Mesenchymal stem cell (in vitro differentiated cells and primary cell): ENCODE data around the gene BTG2.

Source experiments
- DNase-seq: peaks from one replicate; pipeline ENCODE4 v3.0.0-alpha.2; 2013
- H2AFZ ChIP-seq: one replicate; pipeline ENCODE4 v1.6.1; 2013; ENCODE audit warnings: low read depth, mild to moderate bottlenecking, control low read depth, inconsistent platforms, low read length, moderate library complexity
- H2AK5ac ChIP-seq: 2 replicates; pipeline ENCODE4 v1.6.1; 2013; ENCODE audit warnings: low read length, moderate library complexity, mild to moderate bottlenecking, inconsistent platforms; ENCODE audit not compliant: severe bottlenecking
- H2BK120ac ChIP-seq: one replicate; pipeline ENCODE4 v1.6.1; 2013; ENCODE audit warnings: low read depth, mild to moderate bottlenecking, inconsistent platforms, low read length, moderate library complexity
- H2BK12ac ChIP-seq, 2 experiments: one replicate each; pipeline ENCODE4 v1.6.1; 2013; ENCODE audit warnings: inconsistent platforms in 2 of 2, low read length in 2 of 2, mild to moderate bottlenecking in 2 of 2, moderate library complexity in 2 of 2, control low read depth in 1 of 2
- H2BK15ac ChIP-seq: one replicate; pipeline ENCODE4 v1.6.1; 2013; ENCODE audit warnings: mild to moderate bottlenecking, low read depth, inconsistent platforms; ENCODE audit not compliant: poor library complexity, severe bottlenecking
- H2BK5ac ChIP-seq: 2 replicates; pipeline ENCODE4 v1.6.1; 2013; ENCODE audit warnings: low read depth, mild to moderate bottlenecking, low read length, control low read depth, inconsistent platforms; ENCODE audit not compliant: poor library complexity, severe bottlenecking
- H3K14ac ChIP-seq, 2 experiments: one replicate each; pipeline ENCODE4 v1.6.1; 2013; ENCODE audit warnings: inconsistent platforms in 2 of 2, low read length in 2 of 2, control low read depth in 1 of 2, mild to moderate bottlenecking in 1 of 2, moderate library complexity in 1 of 2
- H3K18ac ChIP-seq, 2 experiments: one replicate each; pipeline ENCODE4 v1.6.1; 2013; ENCODE audit warnings: inconsistent platforms in 2 of 2, low read length in 2 of 2, control low read depth in 1 of 2, low read depth in 1 of 2, mild to moderate bottlenecking in 1 of 2
- H3K23ac ChIP-seq, 2 experiments: one replicate each; pipeline ENCODE4 v1.6.1; 2013; ENCODE audit warnings: inconsistent platforms in 2 of 2, low read length in 2 of 2, mild to moderate bottlenecking in 2 of 2, moderate library complexity in 2 of 2, control low read depth in 1 of 2
- H3K27ac ChIP-seq: 2 replicates; pipeline ENCODE4 v1.5.1; 2013; ENCODE audit warnings: mild to moderate bottlenecking, moderate library complexity, low read length, control low read depth, inconsistent platforms; ENCODE audit not compliant: poor library complexity, severe bottlenecking
- H3K27me3 ChIP-seq, 2 experiments: 2 replicates each; pipeline versions ENCODE4 v1.6.1 to v1.7.0; 2013; ENCODE audit warnings: low read length in 2 of 2, mild to moderate bottlenecking in 2 of 2, moderate library complexity in 2 of 2, control low read depth in 1 of 2, inconsistent platforms in 1 of 2; ENCODE audit not compliant: control insufficient read depth in 1 of 2, insufficient read depth in 1 of 2
- H3K36me3 ChIP-seq, 2 experiments: 2 replicates each; pipeline versions ENCODE4 v1.6.1 to v1.7.0; 2013; ENCODE audit warnings: low read length in 2 of 2, control low read depth in 1 of 2, inconsistent platforms in 1 of 2, low read depth in 1 of 2, mild to moderate bottlenecking in 1 of 2; ENCODE audit not compliant: insufficient read depth in 2 of 2, control insufficient read depth in 1 of 2
- H3K4ac ChIP-seq, 2 experiments: one replicate each; pipeline ENCODE4 v1.6.1; 2013; ENCODE audit warnings: inconsistent platforms in 2 of 2, low read length in 2 of 2, mild to moderate bottlenecking in 2 of 2, moderate library complexity in 2 of 2, control low read depth in 1 of 2, low read depth in 1 of 2
- H3K4me1 ChIP-seq: 2 replicates; pipeline ENCODE4 v1.6.1; 2013; ENCODE audit warnings: low read depth, low read length, control low read depth; ENCODE audit not compliant: control insufficient read depth, insufficient read depth
- H3K4me2 ChIP-seq: 2 replicates; pipeline ENCODE4 v1.6.1; 2013; ENCODE audit warnings: low read length, mild to moderate bottlenecking, inconsistent platforms; ENCODE audit not compliant: poor library complexity, severe bottlenecking
- H3K4me3 ChIP-seq, 2 experiments: 2 replicates each; pipeline versions ENCODE4 v1.5.1 to v1.7.0; 2013; ENCODE audit warnings: low read length in 2 of 2, mild to moderate bottlenecking in 2 of 2, control low read depth in 1 of 2, low read depth in 1 of 2; ENCODE audit not compliant: insufficient read depth in 1 of 2
- H3K79me1 ChIP-seq: replicated peaks from 2 replicates; pipeline ENCODE4 v1.6.1; 2013; ENCODE audit warnings: mild to moderate bottlenecking, control low read depth, low read length, inconsistent platforms; ENCODE audit not compliant: poor library complexity, severe bottlenecking
- H3K9ac ChIP-seq: 2 replicates; pipeline ENCODE4 v1.7.0; 2013; ENCODE audit warnings: mild to moderate bottlenecking, low read length, moderate library complexity
- H3K9me3 ChIP-seq: 2 replicates; pipeline ENCODE4 v1.7.0; 2013; ENCODE audit warnings: mild to moderate bottlenecking, low read length; ENCODE audit not compliant: control insufficient read depth
- H4K8ac ChIP-seq: one replicate; pipeline ENCODE4 v1.6.1; 2013; ENCODE audit warnings: inconsistent platforms, mild to moderate bottlenecking, low read length, moderate library complexity
- H4K91ac ChIP-seq: one replicate; pipeline ENCODE4 v1.6.1; 2013; ENCODE audit warnings: mild to moderate bottlenecking, low read length, inconsistent platforms
- WGBS: methylation state at CpG from one replicate; pipeline ENCODE4 v1.1.7; 2013; ENCODE audit warnings: mixed read lengths; 5-methylcytosine and 5-hydroxymethylcytosine counted together

The BTG2 gene

DNA sequence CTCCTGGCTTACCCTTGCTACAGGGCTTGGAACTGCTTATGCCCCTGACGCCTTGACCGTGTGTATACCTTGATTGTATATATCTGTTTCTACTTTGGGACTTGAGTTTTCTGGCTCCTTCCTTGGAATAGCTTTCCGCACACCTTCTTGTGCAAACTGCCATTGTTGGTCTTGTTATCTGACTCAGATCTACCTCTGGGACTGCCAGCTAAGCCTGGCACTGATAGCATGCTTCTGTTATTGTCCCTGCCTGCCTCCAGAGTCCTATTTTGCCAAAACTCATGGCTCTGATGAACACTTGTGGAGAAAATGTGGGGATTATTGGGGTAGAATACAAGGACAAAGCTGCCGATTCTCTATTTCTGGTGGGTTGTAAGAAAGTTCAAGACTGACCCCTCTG, 30.2 kb downstream of the BTG2 start:
- Histone ChIP-seq H3K9me3 (no peaks in the 10 kb centered on the region), H2BK120ac (no peak overlapping the region), H3K4me1 (no peaks in the 10 kb centered on the region), H3K23ac (no peak overlapping the region), H3K27me3 (peaks cover 13 to 38% of the 10 kb centered on the region in 2 experiments), H3K4me3 (no peak overlapping the region), H3K36me3 (peaks cover 0 to 1% of the 10 kb centered on the region in 2 experiments), H3K79me1 (no peaks in the 10 kb centered on the region), H2BK5ac (no peak overlapping the region), H3K4ac (no peak overlapping the region), H2BK12ac (no peak overlapping the region), H2AK5ac (no peak overlapping the region), H3K27ac (no peak overlapping the region), H2BK15ac (no peak overlapping the region), H4K8ac (no peak overlapping the region), H3K14ac (no peak overlapping the region), H2AFZ (no peak overlapping the region), H4K91ac (no peak overlapping the region), H3K18ac (no peak overlapping the region), H3K4me2 (no peak overlapping the region), H3K9ac (no peak overlapping the region)
- DNase-seq, result no peak
- 89% methylated on average over 3 of the region's 4 CpGs for WGBS

DNA sequence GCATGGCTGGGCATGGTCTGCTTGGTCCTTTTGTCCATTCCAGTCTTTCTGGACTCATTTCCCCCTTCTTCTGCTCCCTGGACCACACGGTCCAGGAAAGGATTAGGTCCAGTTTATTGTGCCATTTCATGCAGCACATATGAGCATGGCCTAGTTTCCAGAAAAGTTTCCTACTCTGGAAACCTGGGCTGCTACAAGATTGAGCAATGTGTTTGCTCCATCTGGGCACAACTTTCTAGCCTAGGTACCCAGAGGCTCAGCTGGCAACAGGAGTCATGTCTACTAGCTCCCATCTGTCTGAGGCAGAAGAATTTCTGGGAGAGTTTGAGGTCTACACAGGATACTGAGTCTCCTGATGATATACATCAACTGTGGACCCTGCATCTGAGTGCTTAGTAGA, 30.8 kb downstream of the BTG2 start:
- no peak overlapping the region for H2BK15ac ChIP-seq
- no peak overlapping the region for H3K23ac ChIP-seq
- no peak overlapping the region for H2BK12ac ChIP-seq
- H3K4me2 ChIP-seq, result no peak overlapping the region
- no peaks in the 10 kb centered on the region for H3K79me1 ChIP-seq
- no peak for DNase-seq
- H4K91ac ChIP-seq, result no peak overlapping the region
- no peak overlapping the region for H3K9ac ChIP-seq
- no peak overlapping the region for H3K4ac ChIP-seq
- no peak overlapping the region for H2BK120ac ChIP-seq
- WGBS, result 69% methylated on average over 1 of the region's 1 CpG
- no peaks in the 10 kb centered on the region for H3K9me3 ChIP-seq
- H2BK5ac ChIP-seq, result no peak overlapping the region
- H3K36me3 ChIP-seq, result peaks cover 0 to 7% of the 10 kb centered on the region in 2 experiments
- no peak overlapping the region for H3K18ac ChIP-seq
- H3K14ac ChIP-seq, result no peak overlapping the region
- no peak overlapping the region for H2AK5ac ChIP-seq
- no peak overlapping the region for H3K4me3 ChIP-seq
- no peaks in the 10 kb centered on the region for H3K4me1 ChIP-seq
- H3K27me3 ChIP-seq, result peaks cover 13 to 44% of the 10 kb centered on the region in 2 experiments
- no peak overlapping the region for H3K27ac ChIP-seq
- H4K8ac ChIP-seq, result no peak overlapping the region
- H2AFZ ChIP-seq, result no peak overlapping the region

DNA sequence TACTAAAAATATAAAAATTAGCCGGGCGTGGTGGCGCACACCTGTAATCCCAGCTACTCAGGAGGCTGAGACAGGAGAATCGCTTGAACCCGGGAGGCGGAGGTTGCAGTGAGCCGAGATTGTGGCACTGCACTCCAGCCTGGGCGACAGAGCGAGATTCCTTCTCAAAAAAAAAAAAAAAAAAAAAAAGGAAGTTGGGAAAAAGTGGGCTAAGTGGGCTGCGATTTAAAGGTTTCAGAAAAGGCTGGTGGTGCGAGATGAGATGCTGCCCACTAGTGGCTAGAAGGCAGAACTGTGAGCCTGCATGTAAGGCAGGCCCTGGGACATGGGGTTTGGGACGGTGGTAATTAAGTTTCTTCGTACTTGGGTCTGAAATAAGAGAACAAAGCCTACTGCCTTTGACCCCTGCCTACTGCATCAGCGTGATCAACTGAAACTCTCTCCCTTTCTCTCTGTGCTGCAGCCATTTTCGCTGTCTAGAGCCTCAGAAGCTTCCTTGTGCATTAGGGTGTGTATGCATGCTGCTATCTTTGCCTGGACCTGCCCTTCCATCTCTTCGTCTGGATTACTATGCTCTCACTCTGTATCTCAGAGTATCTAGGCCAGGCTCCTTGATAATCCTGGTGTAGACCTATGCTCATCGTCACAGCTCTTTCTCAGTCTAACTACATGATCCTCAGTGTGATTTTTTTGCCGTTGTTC, 33.2 kb downstream of the BTG2 start:
- Histone ChIP-seq H3K23ac (no peak overlapping the region), H3K4me2 (no peak overlapping the region), H3K14ac (no peak overlapping the region), H3K9ac (no peak overlapping the region), H2AK5ac (no peak overlapping the region), H2BK5ac (no peak overlapping the region), H3K18ac (no peak overlapping the region), H2AFZ (no peak overlapping the region), H2BK120ac (no peak overlapping the region), H3K36me3 (peaks cover 0 to 18% of the 10 kb centered on the region in 2 experiments), H4K91ac (no peak overlapping the region), H3K27ac (no peak overlapping the region), H3K4me1 (peaks cover 2% of the 10 kb centered on the region), H3K4ac (no peak overlapping the region), H3K4me3 (no peak overlapping the region), H4K8ac (no peak overlapping the region), H2BK12ac (peak overlapping the region in 1 of 2 experiments; percentile 51), H2BK15ac (no peak overlapping the region), H3K79me1 (no peaks in the 10 kb centered on the region), H3K27me3 (peaks cover 11 to 65% of the 10 kb centered on the region in 2 experiments), H3K9me3 (no peaks in the 10 kb centered on the region)
- peak; percentile 72 for DNase-seq
- WGBS, result 58% methylated on average over 16 of the region's 18 CpGs

DNA sequence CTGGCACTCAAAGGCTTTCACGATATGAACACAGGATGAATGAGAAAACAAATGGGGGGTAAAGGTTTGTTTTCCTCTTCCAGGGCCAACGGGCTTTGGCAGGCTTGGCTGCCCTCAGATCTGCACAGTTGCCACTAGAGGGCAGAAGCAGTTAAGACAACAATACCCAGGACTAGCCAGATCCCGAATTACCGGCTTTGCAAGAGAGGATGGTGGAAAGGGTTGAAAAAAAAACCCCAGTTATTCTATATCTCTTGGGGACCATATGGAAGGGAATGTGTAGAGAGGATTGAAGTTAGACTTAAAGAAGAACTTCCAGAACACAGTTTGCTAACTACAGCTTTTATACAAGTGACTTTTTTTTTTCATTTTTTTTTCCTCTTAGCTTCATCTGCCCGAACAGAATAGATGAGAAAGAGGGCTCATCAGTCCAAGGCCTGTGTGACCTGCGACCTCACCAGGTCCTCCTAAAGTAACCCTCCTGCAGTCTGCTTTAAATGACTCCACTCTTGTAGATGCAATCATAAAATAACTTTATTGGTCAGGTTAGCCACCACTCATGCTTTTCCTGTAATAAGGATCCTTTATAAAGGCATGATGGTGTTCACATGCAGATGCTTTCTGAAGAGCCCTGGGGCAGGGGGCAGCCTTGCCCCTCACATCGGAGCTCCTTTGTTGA, 34.9 kb downstream of the BTG2 start:
- Histone ChIP-seq H3K79me1 (no peaks in the 10 kb centered on the region), H3K23ac (no peak overlapping the region), H3K18ac (no peak overlapping the region), H3K4ac (no peak overlapping the region), H3K9me3 (no peaks in the 10 kb centered on the region), H3K27ac (no peak overlapping the region), H2BK15ac (no peak overlapping the region), H2BK120ac (no peak overlapping the region), H2BK5ac (no peak overlapping the region), H3K4me1 (peaks cover 2% of the 10 kb centered on the region), H3K9ac (peak overlapping the region; percentile 45), H4K8ac (no peak overlapping the region), H3K36me3 (peaks cover 0 to 18% of the 10 kb centered on the region in 2 experiments), H3K27me3 (peaks cover 0 to 69% of the 10 kb centered on the region in 2 experiments), H2AFZ (no peak overlapping the region), H2AK5ac (no peak overlapping the region), H3K4me3 (no peak overlapping the region), H3K14ac (no peak overlapping the region), H4K91ac (no peak overlapping the region), H3K4me2 (no peak overlapping the region), H2BK12ac (peak overlapping the region in 1 of 2 experiments; percentile 61)
- peak; percentile 83 for DNase-seq
- 22% methylated on average over 7 of the region's 7 CpGs for WGBS
